Activated naive CD4-positive, alpha-beta T cell treated with anti-CD3 and anti-CD28 coated beads, Interleukin-2, amount 50 U/mL, for 24 hours (primary cell): ENCODE data around the gene MYRIP.

Experiments used
- H3K27ac Mint-ChIP-seq: one replicate; pipeline ENCODE4 v1.8.0; 2021; ENCODE audit warnings: mild to moderate bottlenecking, mixed read lengths
- H3K27me3 Mint-ChIP-seq: one replicate; pipeline ENCODE4 v1.8.0; 2021; ENCODE audit warnings: mixed read lengths
- H3K36me3 Mint-ChIP-seq: one replicate; pipeline ENCODE4 v1.8.0; 2021; ENCODE audit warnings: mixed read lengths
- H3K4me1 Mint-ChIP-seq: one replicate; pipeline ENCODE4 v1.8.0; 2021; ENCODE audit warnings: mixed read lengths
- H3K4me3 Mint-ChIP-seq: one replicate; pipeline ENCODE4 v1.8.0; 2021; ENCODE audit warnings: mild to moderate bottlenecking, mixed read lengths
- H3K9me3 Mint-ChIP-seq: one replicate; pipeline ENCODE4 v1.8.0; 2021; ENCODE audit warnings: mixed read lengths

Gene MYRIP

GRCh38 chr3:39962581-39962980 is 153.2 kb downstream of the MYRIP start:
- H3K9me3 Mint-ChIP-seq, result no peaks in the 10 kb centered on the region
- peaks cover 2% of the 10 kb centered on the region for H3K27me3 Mint-ChIP-seq
- H3K4me3 Mint-ChIP-seq, result no peak overlapping the region
- H3K27ac Mint-ChIP-seq, result no peak overlapping the region
- no peaks in the 10 kb centered on the region for H3K36me3 Mint-ChIP-seq
- H3K4me1 Mint-ChIP-seq, result no peaks in the 10 kb centered on the region

- Mint-ChIP-seq H3K36me3 (no peaks in the 10 kb centered on the region), H3K4me1 (no peaks in the 10 kb centered on the region), H3K4me3 (no peak overlapping the region), H3K27me3 (peaks cover 3% of the 10 kb centered on the region), H3K9me3 (no peaks in the 10 kb centered on the region), H3K27ac (no peak overlapping the region)
Observed at GRCh38 chr3:39965461-39965860, 156.1 kb downstream of the MYRIP start.

GRCh38 chr3:39965997-39966396 is 156.6 kb downstream of the MYRIP start:
- H3K9me3 Mint-ChIP-seq, result no peaks in the 10 kb centered on the region
- H3K27me3 Mint-ChIP-seq, result peaks cover 6% of the 10 kb centered on the region
- no peak overlapping the region for H3K4me3 Mint-ChIP-seq
- H3K27ac Mint-ChIP-seq, result no peak overlapping the region
- no peaks in the 10 kb centered on the region for H3K4me1 Mint-ChIP-seq
- no peaks in the 10 kb centered on the region for H3K36me3 Mint-ChIP-seq

- no peaks in the 10 kb centered on the region for H3K36me3 Mint-ChIP-seq
- peaks cover 10% of the 10 kb centered on the region for H3K27me3 Mint-ChIP-seq
- peaks cover 4% of the 10 kb centered on the region for H3K9me3 Mint-ChIP-seq
- H3K4me3 Mint-ChIP-seq, result no peak overlapping the region
- H3K27ac Mint-ChIP-seq, result no peak overlapping the region
- H3K4me1 Mint-ChIP-seq, result no peaks in the 10 kb centered on the region
Observed at GRCh38 chr3:39970982-39971381, 161.6 kb downstream of the MYRIP start.

GRCh38 chr3:39971559-39972031 is 162.2 kb downstream of the MYRIP start:
- H3K4me3 Mint-ChIP-seq, result no peak overlapping the region
- H3K36me3 Mint-ChIP-seq, result no peaks in the 10 kb centered on the region
- no peaks in the 10 kb centered on the region for H3K4me1 Mint-ChIP-seq
- peaks cover 4% of the 10 kb centered on the region for H3K9me3 Mint-ChIP-seq
- no peak overlapping the region for H3K27ac Mint-ChIP-seq
- H3K27me3 Mint-ChIP-seq, result peaks cover 10% of the 10 kb centered on the region

GRCh38 chr3:39972508-39972907 is 163.1 kb downstream of the MYRIP start:
- Mint-ChIP-seq H3K9me3 (peaks cover 4% of the 10 kb centered on the region), H3K27ac (no peak overlapping the region), H3K27me3 (peaks cover 10% of the 10 kb centered on the region), H3K36me3 (no peaks in the 10 kb centered on the region), H3K4me1 (no peaks in the 10 kb centered on the region), H3K4me3 (no peak overlapping the region)

- no peak overlapping the region for H3K27ac Mint-ChIP-seq
- H3K4me1 Mint-ChIP-seq, result no peaks in the 10 kb centered on the region
- peaks cover 6% of the 10 kb centered on the region for H3K27me3 Mint-ChIP-seq
- no peak overlapping the region for H3K4me3 Mint-ChIP-seq
- peaks cover 4% of the 10 kb centered on the region for H3K9me3 Mint-ChIP-seq
- no peaks in the 10 kb centered on the region for H3K36me3 Mint-ChIP-seq
Observed at GRCh38 chr3:39977058-39977794, 167.8 kb downstream of the MYRIP start.

- Mint-ChIP-seq H3K4me3 (no peak overlapping the region), H3K36me3 (no peaks in the 10 kb centered on the region), H3K9me3 (peaks cover 4% of the 10 kb centered on the region), H3K4me1 (no peaks in the 10 kb centered on the region), H3K27ac (no peak overlapping the region), H3K27me3 (peaks cover 3% of the 10 kb centered on the region)
Observed at GRCh38 chr3:39978308-39978707, 168.9 kb downstream of the MYRIP start.

GRCh38 chr3:39980058-39980457 is 170.6 kb downstream of the MYRIP start:
- H3K27ac Mint-ChIP-seq, result no peak overlapping the region
- no peak overlapping the region for H3K4me3 Mint-ChIP-seq
- no peaks in the 10 kb centered on the region for H3K27me3 Mint-ChIP-seq
- no peaks in the 10 kb centered on the region for H3K9me3 Mint-ChIP-seq
- no peaks in the 10 kb centered on the region for H3K36me3 Mint-ChIP-seq
- no peaks in the 10 kb centered on the region for H3K4me1 Mint-ChIP-seq

- Mint-ChIP-seq H3K4me1 (no peaks in the 10 kb centered on the region), H3K27ac (no peak overlapping the region), H3K4me3 (no peak overlapping the region), H3K9me3 (no peaks in the 10 kb centered on the region), H3K36me3 (no peaks in the 10 kb centered on the region), H3K27me3 (no peaks in the 10 kb centered on the region)
Observed at GRCh38 chr3:39980781-39981180, 171.4 kb downstream of the MYRIP start.

GRCh38 chr3:39981547-39982184 is 172.3 kb downstream of the MYRIP start:
- no peak overlapping the region for H3K4me3 Mint-ChIP-seq
- H3K27ac Mint-ChIP-seq, result no peak overlapping the region
- H3K4me1 Mint-ChIP-seq, result no peaks in the 10 kb centered on the region
- H3K36me3 Mint-ChIP-seq, result no peaks in the 10 kb centered on the region
- no peaks in the 10 kb centered on the region for H3K27me3 Mint-ChIP-seq
- peaks cover 5% of the 10 kb centered on the region for H3K9me3 Mint-ChIP-seq

- no peaks in the 10 kb centered on the region for H3K27me3 Mint-ChIP-seq
- H3K4me3 Mint-ChIP-seq, result no peak overlapping the region
- H3K4me1 Mint-ChIP-seq, result no peaks in the 10 kb centered on the region
- H3K9me3 Mint-ChIP-seq, result peaks cover 5% of the 10 kb centered on the region
- H3K27ac Mint-ChIP-seq, result no peak overlapping the region
- no peaks in the 10 kb centered on the region for H3K36me3 Mint-ChIP-seq
Observed at GRCh38 chr3:39982665-39983357, 173.4 kb downstream of the MYRIP start.

GRCh38 chr3:39989746-39990145 is 180.3 kb downstream of the MYRIP start:
- Mint-ChIP-seq H3K27ac (no peak overlapping the region), H3K4me3 (no peak overlapping the region), H3K36me3 (no peaks in the 10 kb centered on the region), H3K27me3 (peaks cover 24% of the 10 kb centered on the region), H3K9me3 (peaks cover 16% of the 10 kb centered on the region), H3K4me1 (no peaks in the 10 kb centered on the region)

- Mint-ChIP-seq H3K4me1 (no peaks in the 10 kb centered on the region), H3K27me3 (peaks cover 24% of the 10 kb centered on the region), H3K36me3 (no peaks in the 10 kb centered on the region), H3K9me3 (peaks cover 16% of the 10 kb centered on the region), H3K4me3 (no peak overlapping the region), H3K27ac (no peak overlapping the region)
Observed at GRCh38 chr3:39990532-39990931, 181.1 kb downstream of the MYRIP start.

- H3K4me1 Mint-ChIP-seq, result no peaks in the 10 kb centered on the region
- no peaks in the 10 kb centered on the region for H3K27me3 Mint-ChIP-seq
- H3K4me3 Mint-ChIP-seq, result no peak overlapping the region
- H3K27ac Mint-ChIP-seq, result no peak overlapping the region
- no peaks in the 10 kb centered on the region for H3K36me3 Mint-ChIP-seq
- H3K9me3 Mint-ChIP-seq, result no peaks in the 10 kb centered on the region
Observed at GRCh38 chr3:40008796-40009195, 199.4 kb downstream of the MYRIP start.

GRCh38 chr3:40009991-40010390 is 200.6 kb downstream of the MYRIP start:
- Mint-ChIP-seq H3K4me1 (no peaks in the 10 kb centered on the region), H3K9me3 (no peaks in the 10 kb centered on the region), H3K36me3 (no peaks in the 10 kb centered on the region), H3K27ac (no peak overlapping the region), H3K4me3 (no peak overlapping the region), H3K27me3 (no peaks in the 10 kb centered on the region)
